ELR (cell line): ENCODE measurements around the gene CCDC7.
"Not testable (repeated sequence)": the region's sequence is repeated elsewhere in the genome, so short reads cannot be mapped to it uniquely, and the experiment has no call there.

Experiments
- DNase-seq: peaks from one replicate; pipeline ENCODE4 v3.0.0-alpha.2; 2015; ENCODE audit warnings: low read depth

Gene CCDC7

DNA sequence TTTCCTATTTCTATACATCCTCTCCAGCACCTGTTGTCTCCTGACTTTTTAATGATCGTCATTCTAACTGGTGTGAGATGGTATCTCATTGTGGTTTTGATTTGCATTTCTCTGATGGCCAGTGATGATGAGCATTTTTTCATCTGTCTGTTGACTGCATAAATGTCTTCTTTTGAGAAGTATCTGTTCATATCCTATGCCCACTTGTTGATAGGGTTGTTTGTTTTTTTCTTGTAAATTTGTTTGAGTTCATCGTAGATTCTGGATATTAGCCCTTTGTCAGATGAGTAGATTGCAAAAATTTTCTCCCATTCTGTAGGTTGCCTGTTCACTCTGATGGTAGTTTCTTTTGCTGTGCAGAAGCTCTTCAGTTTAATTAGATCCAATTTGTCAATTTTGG lies 253.7 kb downstream of the CCDC7 start:
- not testable (repeated sequence) for DNase-seq

DNA sequence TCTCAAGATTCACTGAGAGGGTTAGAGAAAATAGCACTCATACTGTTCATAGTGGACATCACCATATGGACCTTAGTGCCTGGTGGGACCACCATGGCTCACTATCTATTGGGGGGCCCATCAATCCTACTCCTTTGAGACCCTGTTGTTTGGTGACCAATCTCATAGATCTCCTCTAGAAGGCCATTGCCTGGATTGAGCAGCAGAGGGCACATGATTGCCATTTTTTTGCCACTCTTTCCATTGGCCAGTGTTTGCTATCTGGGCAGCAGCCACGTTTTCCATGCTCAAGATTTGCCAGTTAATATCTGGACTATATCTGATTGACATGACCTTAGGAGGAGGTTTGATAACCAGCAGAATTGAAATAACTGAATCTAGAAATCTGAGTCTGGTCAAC lies 267.6 kb downstream of the CCDC7 start:
- peak; percentile 25 for DNase-seq

DNA sequence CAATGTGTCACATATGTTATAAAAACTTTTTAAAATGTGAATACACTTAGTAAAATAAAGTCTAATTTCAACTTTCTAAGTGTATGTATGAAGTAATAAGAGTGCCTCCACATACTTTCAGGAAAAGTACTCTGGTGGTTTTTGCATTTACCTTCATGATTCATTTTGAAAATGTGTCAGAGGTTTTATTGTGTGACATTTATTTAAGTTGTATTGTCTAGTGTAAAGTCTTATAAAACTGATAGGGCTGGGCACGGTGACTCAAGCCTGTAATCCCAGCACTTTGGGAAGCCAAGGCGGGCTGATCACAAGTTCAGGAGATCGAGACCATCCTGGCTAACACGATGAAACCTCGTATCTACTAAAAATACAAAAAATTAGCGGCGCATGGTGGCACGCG lies 285.6 kb downstream of the CCDC7 start:
- no peak for DNase-seq

DNA sequence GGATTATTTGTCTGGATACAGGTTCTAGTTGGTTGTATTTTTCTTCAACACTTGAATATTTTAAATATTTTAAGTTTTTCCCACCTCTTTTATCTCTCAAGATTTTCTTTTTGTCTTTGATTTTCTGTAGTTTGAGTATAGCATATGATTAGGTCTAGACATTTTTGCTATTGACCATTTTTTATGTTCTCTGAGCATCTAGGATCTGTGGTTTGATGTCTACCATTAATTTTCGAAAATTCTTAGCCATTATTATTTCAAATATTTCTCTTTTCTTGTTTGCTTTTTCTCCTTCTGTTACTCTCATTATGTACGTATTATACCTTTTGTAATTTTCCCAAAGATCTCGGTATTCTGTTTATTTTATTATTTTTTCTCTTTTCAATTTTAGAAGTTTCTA lies 293.0 kb downstream of the CCDC7 start:
- no peak for DNase-seq

DNA sequence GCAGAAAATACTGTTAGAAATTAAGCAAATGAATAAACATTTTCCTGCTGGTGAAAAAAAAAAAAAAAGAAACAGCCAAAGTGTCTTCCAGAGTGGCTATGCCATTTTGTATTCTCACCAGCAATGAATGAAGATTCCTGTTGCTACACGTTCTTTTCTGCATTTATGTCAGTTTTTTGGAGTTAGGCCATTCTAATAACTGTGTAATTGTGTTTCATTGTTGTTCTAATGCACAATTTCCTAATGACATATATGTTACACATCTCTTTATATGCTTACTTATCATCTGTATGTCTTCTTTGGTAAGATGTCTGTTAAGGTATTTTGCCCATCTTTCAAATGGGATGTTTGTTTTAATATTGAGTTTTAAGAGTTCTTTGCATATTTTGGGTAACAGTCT lies 298.4 kb downstream of the CCDC7 start:
- no peak for DNase-seq

DNA sequence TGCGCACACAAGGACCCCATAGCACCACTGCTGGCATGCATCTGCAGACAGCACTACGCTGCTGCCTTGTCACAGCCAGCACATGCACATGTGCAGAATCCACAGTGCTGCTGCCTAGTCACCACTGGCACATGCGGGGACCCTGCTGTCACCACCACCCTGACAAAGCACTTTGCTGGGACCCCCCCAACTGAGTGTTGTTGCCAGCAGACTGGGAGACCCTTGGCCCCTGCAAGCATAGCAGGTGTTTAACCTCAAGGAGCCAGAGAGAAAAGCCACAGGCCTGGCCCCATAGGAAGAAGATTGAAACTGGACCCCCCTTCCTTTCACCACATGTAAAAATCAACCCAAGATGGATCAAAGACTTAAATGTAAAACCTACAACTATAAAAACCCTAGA lies 300.9 kb downstream of the CCDC7 start:
- DNase-seq = no peak

DNA sequence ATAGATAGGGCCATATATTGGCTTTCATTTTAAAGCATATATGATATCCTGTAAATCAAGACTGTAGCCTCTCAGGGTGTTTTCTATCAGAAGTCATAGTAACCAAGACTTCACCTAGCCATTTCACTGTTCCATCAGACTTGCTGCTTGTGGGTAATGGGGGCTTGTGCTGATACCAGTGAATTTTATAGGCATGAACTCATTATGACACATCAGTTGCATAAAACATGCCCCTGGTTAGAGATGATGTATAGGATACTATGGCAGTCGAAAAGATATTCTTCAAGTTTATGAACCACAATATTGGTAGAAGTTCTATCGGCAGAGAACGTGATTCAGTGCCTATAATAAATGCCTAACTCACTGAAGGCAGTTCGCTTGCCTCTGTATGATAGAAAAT lies 305.6 kb downstream of the CCDC7 start:
- peak; percentile 2 for DNase-seq

DNA sequence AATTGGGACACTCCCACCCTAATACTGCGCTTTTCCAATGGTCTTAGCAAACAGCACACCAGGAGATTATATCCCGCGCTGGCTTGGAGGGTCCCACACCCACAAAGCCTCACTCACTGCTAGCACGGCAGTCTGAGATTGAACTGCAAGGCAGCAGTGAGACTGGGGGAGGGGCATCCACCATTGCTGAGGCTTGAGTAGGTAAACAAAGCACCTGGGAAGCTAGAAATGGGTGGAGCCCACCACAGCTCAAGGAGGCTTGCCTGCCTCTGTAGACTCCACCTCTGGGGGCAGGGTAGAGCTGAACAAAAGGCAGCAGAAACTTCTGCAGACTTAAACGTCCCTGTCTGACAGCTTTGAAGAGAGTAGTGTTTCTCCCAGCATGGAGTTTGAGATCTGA lies 309.0 kb downstream of the CCDC7 start:
- DNase-seq = not testable (repeated sequence)

DNA sequence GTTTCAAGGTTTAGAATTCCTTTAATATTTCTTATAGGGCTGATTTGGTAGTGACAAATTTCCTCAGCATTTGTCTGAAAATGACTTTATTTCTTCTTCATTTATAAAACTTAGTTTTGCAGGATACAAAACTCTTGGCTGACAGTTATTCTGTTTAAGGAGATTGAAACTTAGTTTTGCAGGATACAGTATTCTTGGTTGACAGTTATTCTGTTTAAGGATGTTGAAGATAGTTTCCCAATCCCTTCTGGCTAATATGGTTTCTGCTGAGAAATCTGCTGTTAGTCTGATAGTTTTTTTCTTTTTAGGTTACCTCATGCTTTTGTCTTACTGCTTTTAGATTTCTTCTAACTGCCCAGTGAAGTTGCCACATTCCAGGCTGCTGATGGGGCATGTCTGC lies 325.3 kb downstream of the CCDC7 start:
- no peak for DNase-seq

DNA sequence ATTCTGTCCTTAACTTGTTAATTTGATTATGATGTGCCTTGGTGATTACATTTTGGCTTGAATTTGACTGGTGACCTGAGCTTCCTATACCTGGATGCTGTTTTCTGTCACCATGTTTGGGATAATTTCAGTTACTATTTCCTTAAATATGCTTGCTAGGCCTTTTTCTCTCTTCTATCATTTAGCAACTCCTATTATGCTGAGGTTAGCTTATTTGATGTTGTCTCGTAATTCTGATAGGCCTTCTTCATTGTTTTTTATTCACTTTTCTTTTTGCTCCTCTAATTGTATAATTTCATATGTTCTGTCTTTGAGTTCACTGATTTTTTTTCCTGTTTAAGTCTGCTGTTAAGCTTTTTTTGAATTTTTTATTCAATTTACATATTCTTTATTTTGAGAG lies 327.2 kb downstream of the CCDC7 start:
- no peak for DNase-seq

DNA sequence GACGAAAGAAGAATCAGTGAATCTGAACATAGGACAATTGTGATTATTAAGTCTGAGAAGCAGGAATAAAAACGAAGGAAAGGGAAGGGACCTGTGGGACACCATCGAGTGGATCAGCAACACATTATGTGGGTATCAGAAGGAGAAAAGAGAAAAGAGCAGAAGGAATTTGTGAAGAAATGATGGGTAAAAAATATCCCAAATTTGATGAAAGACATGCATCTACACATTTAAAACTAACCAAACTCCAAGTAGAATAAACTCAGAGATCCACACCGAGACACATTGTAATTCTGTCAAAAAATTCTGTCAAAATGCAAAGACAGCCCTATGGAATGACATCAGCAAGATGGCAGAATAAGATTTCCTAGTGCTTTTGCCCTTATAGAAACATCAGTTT lies 341.0 kb downstream of the CCDC7 start:
- DNase-seq = no peak

DNA sequence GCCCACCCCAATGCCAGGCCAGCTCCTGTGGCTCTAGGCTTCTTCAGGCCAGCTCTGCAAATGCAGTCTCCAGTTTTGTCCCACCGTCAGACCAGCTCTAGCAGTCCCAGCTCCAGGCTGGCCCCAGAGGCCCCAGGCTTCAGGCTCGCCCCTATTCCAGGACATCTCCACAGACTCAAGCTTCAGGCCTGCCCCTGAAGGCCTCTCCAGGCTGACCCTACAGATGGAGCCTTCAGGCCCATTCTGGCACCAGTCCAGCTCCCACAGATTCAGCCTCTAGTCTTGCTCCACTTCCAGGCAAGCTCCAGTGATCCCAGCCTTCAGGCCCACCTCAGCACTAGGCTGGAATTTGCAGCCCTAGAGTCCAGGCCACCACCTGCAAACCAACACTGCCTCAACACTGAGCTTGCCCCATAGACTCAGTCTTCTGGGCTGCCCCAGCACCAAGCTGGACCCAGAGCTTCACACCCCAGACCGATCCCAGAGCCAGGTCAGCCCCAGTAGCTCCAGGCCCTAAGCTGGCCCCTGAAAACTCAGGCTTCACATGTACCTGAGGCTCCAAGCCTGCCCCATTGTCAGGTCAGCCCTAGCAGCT lies 341.8 kb downstream of the CCDC7 start:
- no peak for DNase-seq

DNA sequence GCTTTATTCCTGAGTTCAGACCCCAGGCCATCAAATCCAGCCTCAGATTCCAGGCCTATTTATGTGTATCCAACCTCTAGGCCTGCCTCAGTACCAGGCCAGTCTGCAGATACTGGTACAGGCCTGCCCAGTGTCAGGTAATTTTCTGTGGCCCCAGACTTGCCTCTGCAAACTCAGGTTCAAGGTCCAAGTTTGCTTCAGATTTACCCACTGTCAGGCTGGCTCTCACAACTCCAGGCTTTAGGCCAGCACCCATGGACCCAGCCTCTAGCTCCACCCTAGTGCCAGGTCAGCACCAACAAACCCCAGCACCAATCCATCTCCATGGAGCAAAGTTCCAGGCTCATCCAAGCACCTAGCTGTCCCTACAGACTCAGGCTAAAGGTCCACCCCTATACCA lies 342.4 kb downstream of the CCDC7 start:
- DNase-seq = no peak

DNA sequence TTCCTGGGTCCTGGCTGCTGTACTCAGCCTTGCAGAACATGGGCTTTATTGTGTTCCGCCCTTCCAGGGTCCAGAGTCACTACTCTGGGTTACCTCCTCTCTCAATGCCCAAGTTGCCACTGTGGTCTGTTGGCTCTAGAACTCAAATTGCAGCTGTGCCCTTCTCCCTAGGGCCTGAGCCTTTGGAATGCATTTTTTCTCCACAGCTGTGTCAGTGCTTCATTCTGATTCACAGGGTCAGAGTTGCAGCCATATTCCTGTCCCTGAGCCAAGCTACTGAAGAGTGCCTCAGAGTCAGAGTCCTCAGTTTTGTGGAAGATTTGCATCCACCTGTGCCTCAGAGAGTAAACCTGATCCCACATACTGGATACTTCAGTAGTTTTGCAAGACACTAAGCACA lies 344.5 kb downstream of the CCDC7 start:
- no peak for DNase-seq

DNA sequence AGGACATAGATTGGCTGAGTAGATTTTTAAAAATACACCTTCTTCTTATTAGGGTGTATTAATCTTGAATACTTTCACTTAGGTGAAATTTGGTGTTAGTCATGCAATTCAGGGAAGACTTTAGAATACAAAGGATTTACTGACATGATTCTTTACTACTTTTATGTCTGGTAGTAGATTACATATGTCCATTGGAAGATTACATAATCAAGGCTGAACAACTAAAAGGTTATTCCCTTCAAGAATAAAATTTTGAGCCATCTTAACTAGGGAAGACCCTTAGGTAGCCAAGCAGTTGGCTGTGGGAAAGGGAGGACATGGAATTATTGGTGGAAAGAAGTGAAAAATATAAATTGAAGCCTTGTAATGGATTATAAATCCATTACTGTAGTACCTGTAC lies 347.1 kb downstream of the CCDC7 start:
- no peak for DNase-seq

DNA sequence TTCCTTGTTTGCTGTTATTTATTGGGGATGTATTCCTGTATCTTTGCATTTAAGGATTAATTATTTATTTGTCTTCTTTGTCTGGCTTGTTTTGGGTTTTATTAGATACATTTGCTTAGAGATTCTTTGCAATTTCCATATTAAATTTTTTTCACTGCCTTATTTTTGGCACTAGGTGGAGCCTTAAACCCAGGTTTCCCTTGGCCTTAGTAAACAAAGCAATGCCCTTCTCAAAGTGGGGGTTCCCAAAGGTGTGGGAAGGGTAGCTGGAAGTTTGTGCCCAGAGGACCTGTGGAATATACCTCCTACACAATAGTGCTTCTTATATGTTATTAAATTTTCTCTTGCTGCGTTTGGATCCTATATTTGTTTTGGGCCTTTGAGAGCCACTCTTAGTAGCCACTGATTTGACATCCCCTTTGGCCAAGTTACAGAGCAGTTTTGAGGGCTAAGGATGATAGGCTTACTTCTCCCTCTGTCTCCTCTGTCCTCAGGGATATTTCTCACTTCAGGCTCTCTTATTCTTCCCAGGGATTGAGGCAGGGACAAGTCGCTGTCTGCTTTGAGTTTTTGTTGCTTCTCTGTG lies 349.8 kb downstream of the CCDC7 start:
- DNase-seq = peak; percentile 56

DNA sequence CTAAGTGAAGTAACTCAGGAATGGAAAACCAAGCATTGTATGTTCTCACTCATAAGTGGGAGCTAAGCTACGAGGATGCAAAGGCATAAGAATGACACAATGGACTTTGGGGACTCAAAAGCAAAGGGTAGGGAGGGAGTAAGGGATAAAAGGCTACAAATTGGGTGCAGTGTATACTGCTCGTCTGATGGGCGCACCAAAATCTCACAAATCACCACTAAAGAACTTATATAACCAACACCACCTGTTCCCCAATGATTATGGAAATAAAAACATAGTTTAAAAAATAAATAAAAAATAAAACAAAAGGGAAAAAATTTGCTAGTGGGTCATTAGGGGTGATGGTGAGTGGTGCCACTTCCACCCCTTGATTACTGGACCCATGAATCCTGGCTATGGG lies 351.5 kb downstream of the CCDC7 start:
- DNase-seq = not testable (repeated sequence)

DNA sequence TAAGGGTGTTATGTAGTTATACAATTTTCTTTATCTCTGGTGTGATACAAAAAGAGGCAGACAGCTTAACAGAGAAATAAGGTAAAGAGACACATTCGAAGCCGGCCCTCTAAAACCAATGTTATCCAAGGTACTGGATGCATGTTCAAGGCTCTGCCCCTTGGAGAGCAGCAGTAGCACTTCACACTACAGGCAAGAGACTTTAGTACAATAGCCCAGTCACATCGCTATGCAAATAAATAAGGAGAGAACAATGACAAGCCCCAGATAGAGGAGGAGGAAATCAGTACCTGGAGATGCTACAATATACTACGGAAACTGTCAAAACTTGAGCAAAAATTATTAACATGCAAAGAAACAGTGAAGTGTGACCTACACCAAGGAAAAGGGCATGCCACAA lies 401.0 kb downstream of the CCDC7 start:
- no peak for DNase-seq

DNA sequence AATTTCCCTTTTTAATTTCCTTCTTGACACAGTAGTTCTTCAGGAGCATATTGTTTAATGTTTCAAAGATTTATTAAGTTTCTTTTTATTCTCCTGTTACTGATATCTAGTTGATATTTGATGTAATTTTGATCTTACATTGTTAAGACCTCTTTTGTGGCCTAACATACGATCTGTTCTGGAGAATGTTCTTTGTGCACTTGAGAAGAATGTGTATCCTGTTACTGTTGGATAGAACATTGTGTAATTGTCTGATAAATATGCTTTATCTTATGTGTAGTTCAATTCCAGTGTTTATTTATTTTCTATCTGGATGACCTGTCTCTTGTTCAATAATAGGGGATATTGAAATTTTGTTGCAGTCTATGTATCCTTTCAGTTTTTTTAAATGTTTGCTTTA lies 405.4 kb downstream of the CCDC7 start:
- no peak for DNase-seq

DNA sequence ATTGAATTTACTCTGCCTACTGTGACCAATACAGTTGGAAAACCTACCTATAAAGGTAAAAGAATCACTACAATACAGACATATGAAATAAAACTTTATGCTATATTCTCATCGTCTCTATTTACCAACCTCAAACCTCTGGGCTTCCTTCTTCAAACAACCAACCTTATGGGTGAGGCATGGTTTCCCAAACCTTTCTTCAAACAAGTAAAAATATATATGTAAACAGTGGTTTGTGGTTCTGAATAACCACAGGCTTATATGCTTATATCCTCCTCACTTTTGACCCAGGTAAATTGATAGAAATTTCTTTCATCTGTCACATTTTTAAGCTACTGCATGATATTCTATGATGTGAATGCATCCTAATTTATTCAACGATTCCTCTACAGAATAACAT lies 408.5 kb downstream of the CCDC7 start:
- DNase-seq = no peak

DNA sequence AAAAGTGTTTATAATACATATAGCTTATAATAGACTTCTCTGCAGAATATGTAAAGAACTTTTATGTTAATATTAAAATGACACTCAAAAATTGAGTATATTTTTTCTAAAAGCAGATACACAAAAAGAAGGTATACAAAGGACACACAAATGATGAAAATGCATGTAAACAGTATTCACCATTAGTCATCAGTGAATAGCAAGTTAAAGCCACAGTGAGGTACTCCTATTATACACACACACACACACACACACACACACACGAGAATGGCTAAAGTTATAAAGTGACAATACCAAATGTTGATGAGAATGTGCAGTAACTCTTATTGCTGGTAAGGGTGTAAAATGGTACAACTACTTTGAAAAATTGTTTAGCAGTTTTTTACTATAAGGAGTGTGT lies 419.2 kb downstream of the CCDC7 start:
- no peak for DNase-seq

DNA sequence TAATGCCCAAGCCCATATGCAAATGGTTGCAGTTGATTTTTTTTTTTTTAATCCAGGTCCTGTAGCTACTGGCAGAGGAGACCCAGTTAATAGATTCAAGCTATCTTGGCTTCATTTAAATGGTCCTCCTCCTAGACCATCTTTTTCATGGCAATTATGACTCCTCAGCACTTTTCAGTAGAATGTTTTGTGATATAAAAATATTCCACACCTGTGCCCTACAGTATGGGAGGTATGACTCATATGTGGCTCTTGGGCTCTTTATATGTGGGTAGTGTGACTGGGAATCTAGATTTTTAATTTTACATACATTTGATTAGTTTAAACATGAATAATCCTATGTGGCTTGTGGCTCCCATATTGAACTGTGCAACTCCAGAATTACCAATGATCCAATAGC lies 432.0 kb downstream of the CCDC7 start:
- DNase-seq = no peak

DNA sequence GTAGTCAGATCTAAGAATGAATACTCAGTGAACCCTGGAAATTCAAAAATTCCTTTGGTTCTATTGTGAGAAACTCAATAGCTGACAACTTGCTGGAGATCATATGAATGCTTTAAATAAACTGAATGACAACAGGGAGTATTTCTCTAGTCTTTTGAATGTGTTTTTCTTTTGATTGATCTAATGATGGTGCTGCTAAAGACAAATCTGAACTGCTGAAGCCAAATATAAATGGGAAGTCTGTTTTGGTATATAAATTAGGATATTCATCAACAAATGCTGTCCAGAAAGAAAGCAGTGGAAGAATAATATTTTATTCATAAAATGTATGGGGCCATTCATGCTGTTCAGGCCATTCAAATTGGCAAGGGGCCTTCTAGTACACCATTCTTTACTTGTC lies 432.7 kb downstream of the CCDC7 start:
- no peak for DNase-seq

DNA sequence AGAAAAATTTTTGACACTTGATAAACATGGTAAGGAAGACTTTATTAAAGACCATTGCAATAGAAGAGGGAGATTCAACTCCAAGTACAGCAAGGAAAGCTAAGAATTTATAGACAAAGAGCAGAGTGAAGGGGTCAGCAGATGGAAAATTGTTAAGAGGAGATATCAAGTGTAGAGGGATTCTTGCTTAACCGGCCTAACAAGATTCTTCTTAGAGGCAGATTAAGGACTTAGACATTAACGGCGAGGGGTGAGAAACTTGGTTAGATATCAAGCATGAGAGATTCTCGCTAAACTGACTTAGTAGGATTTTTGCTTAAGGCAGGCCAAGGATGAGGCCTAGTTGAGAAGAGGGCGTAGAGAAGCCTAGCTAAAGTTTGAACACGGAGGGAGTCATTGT lies 436.1 kb downstream of the CCDC7 start:
- no peak for DNase-seq

DNA sequence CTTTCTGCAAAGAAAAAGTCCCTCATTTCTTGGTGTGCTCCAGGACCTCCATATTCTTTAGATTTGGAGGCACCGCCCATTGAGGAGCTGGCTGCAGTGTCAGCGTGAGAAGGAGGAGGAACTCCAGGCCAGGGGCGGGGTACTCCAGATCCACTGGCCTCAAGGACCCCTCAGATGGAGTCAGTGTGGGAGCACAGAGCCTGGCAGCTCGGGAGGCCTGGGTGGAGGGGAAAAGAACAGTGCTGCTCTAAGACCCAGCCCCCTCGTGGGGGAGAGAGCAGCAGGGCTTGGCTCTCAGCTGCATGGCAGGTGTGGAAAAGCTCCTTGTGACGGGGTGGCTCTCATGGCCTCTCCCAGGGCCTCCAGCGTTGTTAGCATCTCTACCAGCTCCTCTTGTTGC lies 441.5 kb downstream of the CCDC7 start:
- no peak for DNase-seq
